Mucosa of descending colon (tissue), 3 donors: ENCODE data around the gene MRPS15. TPM values are rescaled to one million over a fixed set of nuclear protein-coding genes. Genes with fewer than 3 reads are reported as not detected.
"Not testable (repeated sequence)": the region's sequence is repeated elsewhere in the genome, so short reads cannot be mapped to it uniquely, and the experiment has no call there.

Experiments used
- ATAC-seq: fragments of 200-7000 bp; cut with Tn5 transposase; one replicate; pipeline ENCODE4 v1.9.1; 2020; ENCODE audit warnings: mild to moderate bottlenecking, moderate library complexity
- DNase-seq, 3 donors: peaks; one replicate each; pipeline ENCODE4 v3.0.0-alpha.2; 2020
- H3K36me3 ChIP-seq: fragments of 200-600 bp; one replicate; pipeline ENCODE4 v1.8.0; 2021; ENCODE audit warnings: low read depth, mild to moderate bottlenecking
- H3K4me1 ChIP-seq: fragments of 200-600 bp; one replicate; pipeline ENCODE4 v1.8.0; 2021; ENCODE audit warnings: low read depth, mild to moderate bottlenecking
- H3K4me3 ChIP-seq: fragments of 200-600 bp; one replicate; pipeline ENCODE4 v1.8.0; 2021; ENCODE audit warnings: mild to moderate bottlenecking
- H3K9me3 ChIP-seq: fragments of 200-600 bp; one replicate; pipeline ENCODE4 v1.8.0; 2021; ENCODE audit warnings: mild to moderate bottlenecking
- intact Hi-C, 2 donors: fragments of 100-400 bp; cut with DNase I in 1 of 2; cut with micrococcal nuclease in 1 of 2; formaldehyde crosslinking; loops; one replicate each; pipeline versions ENCODE4 v1.11.0 to v1.11.1; 2022; cut with DNase I, micrococcal nuclease
- total RNA-seq, 3 donors: library from RNA; stranded (reverse); fragmentation: NEBNext Ultra II Directional in 2 of 3; extraction: Animal tissue kit (Norgen Biotek cat#: 25700) in 2 of 3; gene quantifications; one replicate each; pipeline versions ENCODE4 v1.2.1 to v1.2.4, GENCODE V29; 2021 to 2023
- TF ChIP-seq, protein P1 (sequence below): fragments of 200-600 bp; IDR thresholded peaks from one replicate; pipeline ENCODE4 v1.8.0; 2022; ENCODE audit warnings: antibody characterized with exemption, mild to moderate bottlenecking
- donor health status: DM: no; HTN: no; CAD: no; lungs with moderate emphysema.
- donor health status: DM: no; HTN: no; CAD: no.
- donor health status: DM: no; HTN: yes; CAD: no.

Gene MRPS15
- total RNA-seq, 3 donors from 2014 or later, result 48.4 to 59.4 (median 54.9) TPM

GRCh38 chr1:36481091-36481490 is 16.9 kb upstream of the MRPS15 start:
- Histone ChIP-seq H3K36me3 (no peaks in the 10 kb centered on the region), H3K4me3 (no peak overlapping the region), H3K9me3 (no peaks in the 10 kb centered on the region), H3K4me1 (no peaks in the 10 kb centered on the region)
- DNase-seq, result no peak
- intact Hi-C loops, result no loop called here
- ATAC-seq, result no peak
- TF ChIP-seq, protein P1, sequence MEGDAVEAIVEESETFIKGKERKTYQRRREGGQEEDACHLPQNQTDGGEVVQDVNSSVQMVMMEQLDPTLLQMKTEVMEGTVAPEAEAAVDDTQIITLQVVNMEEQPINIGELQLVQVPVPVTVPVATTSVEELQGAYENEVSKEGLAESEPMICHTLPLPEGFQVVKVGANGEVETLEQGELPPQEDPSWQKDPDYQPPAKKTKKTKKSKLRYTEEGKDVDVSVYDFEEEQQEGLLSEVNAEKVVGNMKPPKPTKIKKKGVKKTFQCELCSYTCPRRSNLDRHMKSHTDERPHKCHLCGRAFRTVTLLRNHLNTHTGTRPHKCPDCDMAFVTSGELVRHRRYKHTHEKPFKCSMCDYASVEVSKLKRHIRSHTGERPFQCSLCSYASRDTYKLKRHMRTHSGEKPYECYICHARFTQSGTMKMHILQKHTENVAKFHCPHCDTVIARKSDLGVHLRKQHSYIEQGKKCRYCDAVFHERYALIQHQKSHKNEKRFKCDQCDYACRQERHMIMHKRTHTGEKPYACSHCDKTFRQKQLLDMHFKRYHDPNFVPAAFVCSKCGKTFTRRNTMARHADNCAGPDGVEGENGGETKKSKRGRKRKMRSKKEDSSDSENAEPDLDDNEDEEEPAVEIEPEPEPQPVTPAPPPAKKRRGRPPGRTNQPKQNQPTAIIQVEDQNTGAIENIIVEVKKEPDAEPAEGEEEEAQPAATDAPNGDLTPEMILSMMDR, result no peak

DNA sequence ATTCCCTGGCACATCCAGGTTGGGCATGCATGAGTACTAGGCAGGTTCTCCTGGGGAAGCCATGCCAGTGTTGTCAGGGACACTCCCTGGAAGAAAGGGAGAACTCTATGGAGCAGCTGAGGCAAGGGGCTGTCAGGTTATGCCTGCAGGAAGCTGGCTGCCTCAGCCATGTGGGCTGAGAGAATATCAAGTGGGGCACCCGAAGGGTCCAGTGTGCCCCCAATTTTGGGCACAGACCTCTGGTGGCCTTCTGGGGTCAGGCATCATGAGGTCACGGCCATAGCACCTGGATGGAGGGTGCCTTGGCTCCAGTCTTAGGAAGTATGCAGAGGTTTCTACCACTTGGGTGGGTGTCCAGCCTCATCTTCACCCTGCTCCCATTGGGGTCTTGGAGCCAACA is 16.0 kb upstream of the MRPS15 start:
- H3K9me3 ChIP-seq, result no peaks in the 10 kb centered on the region
- intact Hi-C loops, result no loop called here
- no peak overlapping the region for H3K4me3 ChIP-seq
- ATAC-seq (no peak), DNase-seq (no peak)
- TF ChIP-seq, protein P1, result no peak
- no peaks in the 10 kb centered on the region for H3K4me1 ChIP-seq
- no peaks in the 10 kb centered on the region for H3K36me3 ChIP-seq

- TF ChIP-seq, protein P1, result no peak
- ATAC-seq (no peak), DNase-seq (no peak)
- H3K36me3 ChIP-seq, result no peaks in the 10 kb centered on the region
- H3K9me3 ChIP-seq, result no peaks in the 10 kb centered on the region
- intact Hi-C loops, result no loop called here
- H3K4me1 ChIP-seq, result no peaks in the 10 kb centered on the region
- no peak overlapping the region for H3K4me3 ChIP-seq
Measured at GRCh38 chr1:36479505-36480051, 15.4 kb upstream of the MRPS15 start.

GRCh38 chr1:36477615-36478014 is 13.4 kb upstream of the MRPS15 start:
- H3K4me1 ChIP-seq, ATAC-seq, H3K4me3 ChIP-seq, DNase-seq, H3K36me3 ChIP-seq, intact Hi-C loops, H3K9me3 ChIP-seq: not testable (repeated sequence)

DNA sequence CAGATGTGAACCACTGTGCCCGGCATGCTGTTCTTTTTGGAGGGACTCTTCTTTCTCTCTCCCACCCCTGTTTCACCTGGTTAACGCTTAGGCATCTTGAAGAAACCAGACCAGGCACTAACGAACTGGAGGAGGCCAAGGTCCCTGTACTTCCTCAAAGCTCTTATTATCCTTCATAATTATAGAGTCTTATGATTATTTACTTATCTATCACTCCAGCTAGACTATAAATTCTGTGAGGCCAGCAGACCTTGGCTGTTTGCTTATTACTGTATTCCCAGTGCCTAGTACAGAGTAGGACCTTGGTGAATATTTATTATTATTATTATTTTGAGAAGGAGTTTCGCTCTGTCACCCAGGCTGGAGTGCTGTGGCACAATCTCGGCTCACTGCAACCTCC is 12.8 kb upstream of the MRPS15 start:
- Histone ChIP-seq H3K36me3 (no peaks in the 10 kb centered on the region), H3K4me3 (no peak overlapping the region), H3K9me3 (no peaks in the 10 kb centered on the region), H3K4me1 (no peaks in the 10 kb centered on the region)
- intact Hi-C loops, result no loop called here
- ATAC-seq (no peak), DNase-seq (no peak)
- TF ChIP-seq, protein P1, result no peak

- H3K36me3 ChIP-seq, result no peaks in the 10 kb centered on the region
- no peaks in the 10 kb centered on the region for H3K4me1 ChIP-seq
- DNase-seq, result no peak
- TF ChIP-seq, protein P1, result no peak
- H3K4me3 ChIP-seq, result no peak overlapping the region
- H3K9me3 ChIP-seq, result no peaks in the 10 kb centered on the region
- intact Hi-C loops, result no loop called here
- no peak for ATAC-seq
Measured at GRCh38 chr1:36475910-36476604, 11.9 kb upstream of the MRPS15 start.
